Calu3 (cell line): ENCODE data around the gene TUBA3C. TPM values are rescaled to one million over a fixed set of nuclear protein-coding genes. Genes with fewer than 3 reads are reported as not detected.

Source experiments
- BruUV-seq: library from RNA; stranded (reverse); fragments of 400-500 nt; replicated peaks from 2 replicates; lab custom pipeline; 2021; lab: Mats Ljungman, UMichigan
- CTCF ChIA-PET: fragments of 300-600 bp; sonication (Branson Sonifier 250); formaldehyde crosslinking; loops from one replicate; lab custom pipeline; 2022; ENCODE audit warnings: antibody characterized with exemption; lab: Charles Lee
- DNase-seq: peaks from one replicate; pipeline ENCODE4 v3.0.0; 2022
- H3K27ac Mint-ChIP-seq: one replicate; pipeline ENCODE4 v1.8.0; 2022; ENCODE audit warnings: mixed read lengths; ENCODE audit not compliant: unreplicated experiment
- H3K27me3 Mint-ChIP-seq: one replicate; pipeline ENCODE4 v1.8.0; 2022; ENCODE audit warnings: mixed read lengths; ENCODE audit not compliant: unreplicated experiment
- H3K36me3 Mint-ChIP-seq: one replicate; pipeline ENCODE4 v1.8.0; 2022; ENCODE audit warnings: mild to moderate bottlenecking, moderate library complexity, mixed read lengths; ENCODE audit not compliant: insufficient read depth, unreplicated experiment
- H3K4me1 Mint-ChIP-seq: one replicate; pipeline ENCODE4 v1.8.0; 2022; ENCODE audit warnings: mild to moderate bottlenecking, low read depth, mixed read lengths; ENCODE audit not compliant: unreplicated experiment
- H3K4me3 Mint-ChIP-seq: one replicate; pipeline ENCODE4 v1.8.0; 2022; ENCODE audit warnings: mild to moderate bottlenecking, low read depth, moderate library complexity, mixed read lengths; ENCODE audit not compliant: unreplicated experiment
- H3K9me3 Mint-ChIP-seq: one replicate; pipeline ENCODE4 v1.8.0; 2022; ENCODE audit warnings: low read depth, mixed read lengths; ENCODE audit not compliant: unreplicated experiment
- CTCF ChIP-seq: fragments of 200-600 bp; IDR thresholded peaks from one replicate; pipeline ENCODE4 v1.8.0; 2022; ENCODE audit warnings: antibody characterized with exemption; ENCODE audit not compliant: unreplicated experiment
- intact Hi-C: fragments of 100-400 bp; cut with micrococcal nuclease; formaldehyde crosslinking; loops from one replicate; pipeline ENCODE4 v1.10.0; 2022; ENCODE audit not compliant: unreplicated experiment
- total RNA-seq: library from RNA; stranded (reverse); gene quantifications from 2 replicates; pipeline ENCODE4 v1.2.3, GENCODE V29; 2022

Gene TUBA3C
- total RNA-seq, 1 experiment from 2014 or later: not detected

GRCh38 chr13:19159181-19159580 is 22.4 kb downstream of the TUBA3C start:
- Mint-ChIP-seq H3K4me3 (no peak overlapping the region), H3K9me3 (peaks cover 3% of the 10 kb centered on the region), H3K27ac (no peak overlapping the region), H3K4me1 (no peaks in the 10 kb centered on the region), H3K36me3 (no peaks in the 10 kb centered on the region), H3K27me3 (no peaks in the 10 kb centered on the region)
- BruUV-seq: no TSS peak
- no peak for TF ChIP-seq CTCF
- no peak for DNase-seq
- CTCF ChIA-PET: no interaction called here
- intact Hi-C loops: no loop called here

- no peak overlapping the region for H3K27ac Mint-ChIP-seq
- no peaks in the 10 kb centered on the region for H3K36me3 Mint-ChIP-seq
- intact Hi-C loops: no loop called here
- no peak for TF ChIP-seq CTCF
- no peaks in the 10 kb centered on the region for H3K4me1 Mint-ChIP-seq
- BruUV-seq: no TSS peak
- CTCF ChIA-PET: no interaction called here
- H3K4me3 Mint-ChIP-seq: no peak overlapping the region
- H3K27me3 Mint-ChIP-seq: no peaks in the 10 kb centered on the region
- H3K9me3 Mint-ChIP-seq: peaks cover 3% of the 10 kb centered on the region
- DNase-seq: no peak
Observed at GRCh38 chr13:19158526-19159174, 23.0 kb downstream of the TUBA3C start.

- DNase-seq: no peak
- Mint-ChIP-seq H3K9me3 (peaks cover 3% of the 10 kb centered on the region), H3K27ac (no peak overlapping the region), H3K4me1 (no peaks in the 10 kb centered on the region), H3K27me3 (no peaks in the 10 kb centered on the region), H3K36me3 (no peaks in the 10 kb centered on the region), H3K4me3 (no peak overlapping the region)
- TF ChIP-seq CTCF: no peak
- CTCF ChIA-PET: no interaction called here
- intact Hi-C loops: no loop called here
- no TSS peak for BruUV-seq
Observed at GRCh38 chr13:19158006-19158405, 23.6 kb downstream of the TUBA3C start.

- no peak overlapping the region for H3K4me3 Mint-ChIP-seq
- H3K27me3 Mint-ChIP-seq: no peaks in the 10 kb centered on the region
- CTCF ChIA-PET: no interaction called here
- no peaks in the 10 kb centered on the region for H3K36me3 Mint-ChIP-seq
- no peaks in the 10 kb centered on the region for H3K4me1 Mint-ChIP-seq
- BruUV-seq: no TSS peak
- TF ChIP-seq CTCF: no peak
- no peak for DNase-seq
- intact Hi-C loops: no loop called here
- peaks cover 3% of the 10 kb centered on the region for H3K9me3 Mint-ChIP-seq
- H3K27ac Mint-ChIP-seq: no peak overlapping the region
Observed at GRCh38 chr13:19157461-19157860, 24.2 kb downstream of the TUBA3C start.
